Measurements from ENCODE around the gene CLTA.

DNA sequence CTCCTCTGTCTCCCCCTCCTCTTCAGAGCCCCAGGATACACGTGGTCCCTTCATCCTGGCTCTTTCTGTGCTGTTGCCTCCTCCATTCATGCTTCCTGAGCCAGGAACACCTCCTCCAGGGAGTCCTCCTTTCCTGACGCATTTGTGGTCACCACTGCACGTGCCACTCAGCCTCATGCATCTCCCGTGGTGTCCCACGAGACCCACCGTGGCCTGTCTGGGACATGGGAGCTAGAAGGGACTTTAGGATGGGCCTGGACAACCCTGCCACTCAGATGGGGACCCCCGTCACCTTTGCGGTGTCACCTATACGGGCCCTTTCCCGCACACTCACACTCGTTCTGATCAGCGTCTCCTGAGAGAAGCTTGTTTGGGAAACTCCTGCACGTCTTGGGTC, 47.5 kb upstream of the CLTA start:
- no peak for TF ChIP-seq POLR2A (IDR thresholded peaks at IDR 0.05)
- TF ChIP-seq, protein P1, sequence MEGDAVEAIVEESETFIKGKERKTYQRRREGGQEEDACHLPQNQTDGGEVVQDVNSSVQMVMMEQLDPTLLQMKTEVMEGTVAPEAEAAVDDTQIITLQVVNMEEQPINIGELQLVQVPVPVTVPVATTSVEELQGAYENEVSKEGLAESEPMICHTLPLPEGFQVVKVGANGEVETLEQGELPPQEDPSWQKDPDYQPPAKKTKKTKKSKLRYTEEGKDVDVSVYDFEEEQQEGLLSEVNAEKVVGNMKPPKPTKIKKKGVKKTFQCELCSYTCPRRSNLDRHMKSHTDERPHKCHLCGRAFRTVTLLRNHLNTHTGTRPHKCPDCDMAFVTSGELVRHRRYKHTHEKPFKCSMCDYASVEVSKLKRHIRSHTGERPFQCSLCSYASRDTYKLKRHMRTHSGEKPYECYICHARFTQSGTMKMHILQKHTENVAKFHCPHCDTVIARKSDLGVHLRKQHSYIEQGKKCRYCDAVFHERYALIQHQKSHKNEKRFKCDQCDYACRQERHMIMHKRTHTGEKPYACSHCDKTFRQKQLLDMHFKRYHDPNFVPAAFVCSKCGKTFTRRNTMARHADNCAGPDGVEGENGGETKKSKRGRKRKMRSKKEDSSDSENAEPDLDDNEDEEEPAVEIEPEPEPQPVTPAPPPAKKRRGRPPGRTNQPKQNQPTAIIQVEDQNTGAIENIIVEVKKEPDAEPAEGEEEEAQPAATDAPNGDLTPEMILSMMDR (IDR thresholded peaks at IDR 0.05): no peak

Data from ovary (tissue), 3 donors.